ENCODE data around the gene GTSE1.

The GTSE1 gene

GRCh38 chr22:46349238-46349637 lies 52.6 kb downstream of the GTSE1 start:
- Histone ChIP-seq H3K4me3 (no peak overlapping the region), H3K9me3 (no peaks in the 10 kb centered on the region), H3K4me1 (no peaks in the 10 kb centered on the region), H3K36me3 (peaks cover 89 to 100% (median 93%) of the 10 kb centered on the region in 3 donors), H3K27me3 (no peaks in the 10 kb centered on the region), H3K27ac (no peak overlapping the region)
- DNase-seq = no peak
- intact Hi-C loops (cut with DNase I; ENCODE audit: low total_unique reads) = no loop called here
- no peak for TF ChIP-seq CTCF (IDR thresholded peaks at IDR 0.05)

GRCh38 chr22:46349681-46350080 lies 53.0 kb downstream of the GTSE1 start:
- Histone ChIP-seq H3K36me3 (peaks cover 86 to 100% (median 94%) of the 10 kb centered on the region in 3 donors), H3K4me1 (no peaks in the 10 kb centered on the region), H3K9me3 (no peaks in the 10 kb centered on the region), H3K27ac (no peak overlapping the region), H3K4me3 (no peak overlapping the region), H3K27me3 (no peaks in the 10 kb centered on the region)
- no peak for TF ChIP-seq CTCF (IDR thresholded peaks at IDR 0.05)
- intact Hi-C loops (cut with DNase I; ENCODE audit: low total_unique reads) = no loop called here
- DNase-seq = no peak

GRCh38 chr22:46350121-46350520 lies 53.5 kb downstream of the GTSE1 start:
- Histone ChIP-seq H3K4me3 (no peak overlapping the region), H3K36me3 (peaks cover 86 to 100% (median 94%) of the 10 kb centered on the region in 3 donors), H3K9me3 (no peaks in the 10 kb centered on the region), H3K27ac (no peak overlapping the region), H3K27me3 (no peaks in the 10 kb centered on the region), H3K4me1 (no peaks in the 10 kb centered on the region)
- DNase-seq = no peak
- intact Hi-C loops (cut with DNase I; ENCODE audit: low total_unique reads) = no loop called here
- TF ChIP-seq CTCF (IDR thresholded peaks at IDR 0.05) = no peak

- no peaks in the 10 kb centered on the region for H3K27me3 ChIP-seq
- intact Hi-C loops (cut with DNase I; ENCODE audit: low total_unique reads) = no loop called here
- H3K4me1 ChIP-seq = no peaks in the 10 kb centered on the region
- TF ChIP-seq CTCF (IDR thresholded peaks at IDR 0.05) = no peak
- H3K9me3 ChIP-seq = no peaks in the 10 kb centered on the region
- DNase-seq = no peak
- H3K27ac ChIP-seq = no peak overlapping the region
- peaks cover 85 to 98% (median 96%) of the 10 kb centered on the region in 3 donors for H3K36me3 ChIP-seq
- H3K4me3 ChIP-seq = no peak overlapping the region
These were observed 54.0 kb downstream of the GTSE1 start for GRCh38 chr22:46350646-46351045.

- H3K27me3 ChIP-seq = no peaks in the 10 kb centered on the region
- no peak for DNase-seq
- H3K4me3 ChIP-seq = no peak overlapping the region
- intact Hi-C loops (cut with DNase I; ENCODE audit: low total_unique reads) = no loop called here
- H3K9me3 ChIP-seq = no peaks in the 10 kb centered on the region
- H3K36me3 ChIP-seq = peaks cover 84 to 98% (median 96%) of the 10 kb centered on the region in 3 donors
- no peak overlapping the region for H3K27ac ChIP-seq
- no peaks in the 10 kb centered on the region for H3K4me1 ChIP-seq
- no peak for TF ChIP-seq CTCF (IDR thresholded peaks at IDR 0.05)
These were observed 54.6 kb downstream of the GTSE1 start for GRCh38 chr22:46351131-46351735.

GRCh38 chr22:46351767-46352166 lies 55.1 kb downstream of the GTSE1 start:
- Histone ChIP-seq H3K36me3 (peaks cover 82 to 98% (median 96%) of the 10 kb centered on the region in 3 donors), H3K27me3 (no peaks in the 10 kb centered on the region), H3K27ac (no peak overlapping the region), H3K4me1 (no peaks in the 10 kb centered on the region), H3K4me3 (no peak overlapping the region), H3K9me3 (no peaks in the 10 kb centered on the region)
- no peak for DNase-seq
- TF ChIP-seq CTCF (IDR thresholded peaks at IDR 0.05) = no peak
- intact Hi-C loops (cut with DNase I; ENCODE audit: low total_unique reads) = no loop called here

All from tibial artery (tissue), 4 donors.